OCI-LY1 (cell line): ENCODE data around the gene PNPT1.

ENCODE experiments used
- EZH2 ChIP-seq: fragments of 200-600 bp; sonication (generic), shearing (Covaris generic); IDR thresholded peaks from 2 replicates; pipeline ENCODE4 v1.8.0; 2017; ENCODE audit warnings: borderline replicate concordance, mixed run types, mild to moderate bottlenecking, antibody characterized with exemption, low read length, moderate library complexity, mixed read lengths
- TF ChIP-seq, protein P1 (sequence below): fragments of 200-600 bp; sonication (generic), shearing (Covaris generic); IDR thresholded peaks from 2 replicates; pipeline ENCODE4 v1.5.1; 2017; ENCODE audit warnings: mild to moderate bottlenecking, antibody characterized with exemption, low read length, moderate library complexity, mixed read lengths

DNA sequence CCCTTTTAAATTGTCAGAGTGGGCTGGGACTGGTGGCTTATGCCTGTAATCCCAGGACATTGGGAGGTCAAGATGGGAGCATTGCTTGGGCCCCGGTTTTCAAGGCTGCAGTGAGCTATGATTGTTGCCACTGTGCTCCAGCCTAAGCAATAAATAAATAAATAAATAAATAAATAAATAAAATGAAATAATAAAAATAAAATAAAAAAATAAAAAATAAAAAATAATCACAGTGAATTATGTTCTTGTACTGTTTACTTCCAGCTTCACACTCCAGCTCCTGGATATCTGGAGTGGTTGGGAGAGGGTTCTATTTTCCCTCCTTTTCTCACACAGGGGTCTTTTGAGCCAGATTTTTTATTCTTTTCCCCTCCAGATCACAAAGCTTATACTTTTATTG, 26.2 kb upstream of the PNPT1 start:
- TF ChIP-seq, protein P1, sequence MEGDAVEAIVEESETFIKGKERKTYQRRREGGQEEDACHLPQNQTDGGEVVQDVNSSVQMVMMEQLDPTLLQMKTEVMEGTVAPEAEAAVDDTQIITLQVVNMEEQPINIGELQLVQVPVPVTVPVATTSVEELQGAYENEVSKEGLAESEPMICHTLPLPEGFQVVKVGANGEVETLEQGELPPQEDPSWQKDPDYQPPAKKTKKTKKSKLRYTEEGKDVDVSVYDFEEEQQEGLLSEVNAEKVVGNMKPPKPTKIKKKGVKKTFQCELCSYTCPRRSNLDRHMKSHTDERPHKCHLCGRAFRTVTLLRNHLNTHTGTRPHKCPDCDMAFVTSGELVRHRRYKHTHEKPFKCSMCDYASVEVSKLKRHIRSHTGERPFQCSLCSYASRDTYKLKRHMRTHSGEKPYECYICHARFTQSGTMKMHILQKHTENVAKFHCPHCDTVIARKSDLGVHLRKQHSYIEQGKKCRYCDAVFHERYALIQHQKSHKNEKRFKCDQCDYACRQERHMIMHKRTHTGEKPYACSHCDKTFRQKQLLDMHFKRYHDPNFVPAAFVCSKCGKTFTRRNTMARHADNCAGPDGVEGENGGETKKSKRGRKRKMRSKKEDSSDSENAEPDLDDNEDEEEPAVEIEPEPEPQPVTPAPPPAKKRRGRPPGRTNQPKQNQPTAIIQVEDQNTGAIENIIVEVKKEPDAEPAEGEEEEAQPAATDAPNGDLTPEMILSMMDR: no peak
- TF ChIP-seq EZH2: no peak
